GM12864 (cell line): ENCODE results near the gene IFNL4.

ENCODE experiments used
- DNase-seq: peaks from one replicate; pipeline ENCODE4 v3.0.0-alpha.2; 2011; ENCODE audit warnings: low read depth
- H3K4me3 ChIP-seq: 2 replicates; pipeline ENCODE4 v1.5.1; 2011; ENCODE audit warnings: mild to moderate bottlenecking, low read depth, low read length, control low read depth
- CTCF ChIP-seq: IDR thresholded peaks from 2 replicates; pipeline ENCODE4 v1.5.1; 2011; ENCODE audit warnings: low read depth, mild to moderate bottlenecking, moderate library complexity, low read length, control low read depth, inconsistent platforms; ENCODE audit errors: missing control alignments

Gene IFNL4

GRCh38 chr19:39254531-39255345, 6.1 kb upstream of the IFNL4 start:
- H3K4me3 ChIP-seq = no peak overlapping the region
- DNase-seq = no peak
- TF ChIP-seq CTCF = no peak

GRCh38 chr19:39253374-39254149, 4.9 kb upstream of the IFNL4 start:
- no peak overlapping the region for H3K4me3 ChIP-seq
- no peak for TF ChIP-seq CTCF
- DNase-seq = no peak

GRCh38 chr19:39252458-39252857, 3.8 kb upstream of the IFNL4 start:
- no peak for TF ChIP-seq CTCF
- DNase-seq = no peak
- H3K4me3 ChIP-seq = no peak overlapping the region

- TF ChIP-seq CTCF = no peak
- DNase-seq = no peak
- H3K4me3 ChIP-seq = no peak overlapping the region
Measured at GRCh38 chr19:39251846-39252245, 3.2 kb upstream of the IFNL4 start.

GRCh38 chr19:39251081-39251480, 2.4 kb upstream of the IFNL4 start:
- no peak overlapping the region for H3K4me3 ChIP-seq
- no peak for DNase-seq
- TF ChIP-seq CTCF = no peak

GRCh38 chr19:39247701-39248664, 673 bp downstream of the IFNL4 start:
- TF ChIP-seq CTCF = no peak
- no peak for DNase-seq
- no peak overlapping the region for H3K4me3 ChIP-seq
